GM18517 (cell line): Measurements from ENCODE around the gene KIAA0825.

Source experiments
- ATAC-seq: cut with Tn5 transposase; IDR thresholded peaks from one replicate; pipeline ENCODE4 v1.9.1; 2021; ENCODE audit warnings: mild to moderate bottlenecking, moderate library complexity; ENCODE audit not compliant: unreplicated experiment

Gene KIAA0825

GRCh38 chr5:94329115-94329514 lies 289.3 kb downstream of the KIAA0825 start:
- ATAC-seq: no peak

- ATAC-seq: no peak
Measured at GRCh38 chr5:94326586-94326985, 291.8 kb downstream of the KIAA0825 start.

- ATAC-seq: no peak
Measured at GRCh38 chr5:94316916-94317838, 301.2 kb downstream of the KIAA0825 start.

GRCh38 chr5:94314460-94315131 lies 303.8 kb downstream of the KIAA0825 start:
- no peak for ATAC-seq

GRCh38 chr5:94313696-94314095 lies 304.7 kb downstream of the KIAA0825 start:
- ATAC-seq: no peak

- ATAC-seq: no peak
Measured at GRCh38 chr5:94313188-94313587, 305.2 kb downstream of the KIAA0825 start.

- no peak for ATAC-seq
Measured at GRCh38 chr5:94312298-94312697, 306.1 kb downstream of the KIAA0825 start.

GRCh38 chr5:94310833-94311232 lies 307.6 kb downstream of the KIAA0825 start:
- no peak for ATAC-seq

- ATAC-seq: no peak
Measured at GRCh38 chr5:94309141-94309540, 309.3 kb downstream of the KIAA0825 start.

- ATAC-seq: no peak
Measured at GRCh38 chr5:94308442-94308841, 310.0 kb downstream of the KIAA0825 start.

- no peak for ATAC-seq
Measured at GRCh38 chr5:94304146-94304545, 314.3 kb downstream of the KIAA0825 start.

- ATAC-seq: no peak
Measured at GRCh38 chr5:94288937-94289336, 329.5 kb downstream of the KIAA0825 start.

- no peak for ATAC-seq
Measured at GRCh38 chr5:94285984-94286383, 332.4 kb downstream of the KIAA0825 start.

- ATAC-seq: no peak
Measured at GRCh38 chr5:94283093-94283492, 335.3 kb downstream of the KIAA0825 start.

GRCh38 chr5:94281236-94281801 lies 337.1 kb downstream of the KIAA0825 start:
- ATAC-seq: no peak

- no peak for ATAC-seq
Measured at GRCh38 chr5:94276751-94277150, 341.7 kb downstream of the KIAA0825 start.

GRCh38 chr5:94276048-94276447 lies 342.4 kb downstream of the KIAA0825 start:
- no peak for ATAC-seq

GRCh38 chr5:94274707-94275106 lies 343.7 kb downstream of the KIAA0825 start:
- ATAC-seq: no peak

GRCh38 chr5:94268226-94268625 lies 350.2 kb downstream of the KIAA0825 start:
- no peak for ATAC-seq

GRCh38 chr5:94267350-94267899 lies 351.0 kb downstream of the KIAA0825 start:
- no peak for ATAC-seq

GRCh38 chr5:94266170-94266569 lies 352.2 kb downstream of the KIAA0825 start:
- ATAC-seq: no peak
